Measurements from ENCODE around the gene UNK.

GRCh38 chr17:75821552-75821951 is 36.9 kb downstream of the UNK start:
- TF ChIP-seq YY1 (IDR thresholded peaks at IDR 0.05) (no peak), CTCF (IDR thresholded peaks at IDR 0.05; ENCODE audit: low read depth, low read length, missing input control) (no peak), RAD21 (IDR thresholded peaks at IDR 0.05) (no peak)
